ENCODE data around the gene PCDH17. TPM values are rescaled to one million over a fixed set of nuclear protein-coding genes. Genes with fewer than 3 reads are reported as not detected.

Gene PCDH17, protein sequence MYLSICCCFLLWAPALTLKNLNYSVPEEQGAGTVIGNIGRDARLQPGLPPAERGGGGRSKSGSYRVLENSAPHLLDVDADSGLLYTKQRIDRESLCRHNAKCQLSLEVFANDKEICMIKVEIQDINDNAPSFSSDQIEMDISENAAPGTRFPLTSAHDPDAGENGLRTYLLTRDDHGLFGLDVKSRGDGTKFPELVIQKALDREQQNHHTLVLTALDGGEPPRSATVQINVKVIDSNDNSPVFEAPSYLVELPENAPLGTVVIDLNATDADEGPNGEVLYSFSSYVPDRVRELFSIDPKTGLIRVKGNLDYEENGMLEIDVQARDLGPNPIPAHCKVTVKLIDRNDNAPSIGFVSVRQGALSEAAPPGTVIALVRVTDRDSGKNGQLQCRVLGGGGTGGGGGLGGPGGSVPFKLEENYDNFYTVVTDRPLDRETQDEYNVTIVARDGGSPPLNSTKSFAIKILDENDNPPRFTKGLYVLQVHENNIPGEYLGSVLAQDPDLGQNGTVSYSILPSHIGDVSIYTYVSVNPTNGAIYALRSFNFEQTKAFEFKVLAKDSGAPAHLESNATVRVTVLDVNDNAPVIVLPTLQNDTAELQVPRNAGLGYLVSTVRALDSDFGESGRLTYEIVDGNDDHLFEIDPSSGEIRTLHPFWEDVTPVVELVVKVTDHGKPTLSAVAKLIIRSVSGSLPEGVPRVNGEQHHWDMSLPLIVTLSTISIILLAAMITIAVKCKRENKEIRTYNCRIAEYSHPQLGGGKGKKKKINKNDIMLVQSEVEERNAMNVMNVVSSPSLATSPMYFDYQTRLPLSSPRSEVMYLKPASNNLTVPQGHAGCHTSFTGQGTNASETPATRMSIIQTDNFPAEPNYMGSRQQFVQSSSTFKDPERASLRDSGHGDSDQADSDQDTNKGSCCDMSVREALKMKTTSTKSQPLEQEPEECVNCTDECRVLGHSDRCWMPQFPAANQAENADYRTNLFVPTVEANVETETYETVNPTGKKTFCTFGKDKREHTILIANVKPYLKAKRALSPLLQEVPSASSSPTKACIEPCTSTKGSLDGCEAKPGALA (N-terminal part only)
- 142 and 190 TPM in 2 replicates for polyA plus RNA-seq

DNA sequence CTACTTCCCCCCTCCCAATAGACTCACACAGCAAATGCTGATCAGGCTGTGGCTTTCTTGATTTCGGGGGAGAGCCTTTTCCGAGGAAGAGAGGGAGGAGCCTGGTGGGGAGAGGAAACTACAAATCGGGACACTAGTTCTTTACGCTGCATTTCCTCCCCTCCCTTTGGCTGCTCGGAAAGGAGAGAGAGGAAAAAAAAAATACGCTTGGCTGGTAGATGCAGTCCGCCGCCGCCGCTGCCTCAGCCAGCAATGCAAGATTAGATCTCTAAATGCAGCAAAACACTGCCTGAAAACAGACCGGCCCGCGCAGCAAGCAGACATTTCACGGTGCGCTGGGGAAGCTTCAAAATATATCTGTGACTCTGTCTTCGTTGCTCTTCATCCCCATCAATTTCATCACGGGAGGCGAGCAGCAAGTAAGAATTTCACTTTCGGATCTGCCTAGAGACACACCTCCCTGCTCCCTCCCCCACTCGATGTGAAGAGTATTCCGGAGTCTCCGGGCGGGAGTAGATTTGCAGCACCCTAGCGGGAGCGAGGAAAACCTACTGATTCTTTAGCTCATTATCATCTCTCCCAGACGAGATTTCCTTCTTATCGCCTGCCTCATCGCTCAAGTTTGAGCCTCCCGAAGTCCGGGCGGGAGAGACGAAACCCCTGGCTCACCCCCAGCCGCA lies at the start of gene PCDH17:
PCDH17 (plus strand) TSS at position 149 of the 680 bp plus-strand sequence. CDS start 803 bp downstream, outside the sequence.

All from Purkinje cell (primary cell).